HL-60 (cell line): ENCODE measurements around the gene INTS11.
A peak's percentile ranks its signal among the peaks of the same experiment; 100 is the strongest.

Experiments used
- DNase-seq, 2 experiments: peaks; one replicate each; pipeline ENCODE4 v3.0.0-alpha.2; 2010 to 2020; ENCODE audit warnings: low read depth in 1 of 2, low spot score in 1 of 2
- H3K27ac ChIP-seq: fragments of 250-450 bp; sonication (Bioruptor Pico); replicated peaks from 2 replicates; pipeline ENCODE4 v1.5.1; 2020; ENCODE audit warnings: mild to moderate bottlenecking, moderate library complexity
- H3K27me3 ChIP-seq: fragments of 250-450 bp; sonication (Bioruptor Pico); 2 replicates; pipeline ENCODE4 v1.5.1; 2021; ENCODE audit warnings: mild to moderate bottlenecking, moderate library complexity; ENCODE audit not compliant: insufficient read depth, poor library complexity, severe bottlenecking
- H3K4me3 ChIP-seq: replicated peaks from 2 replicates; pipeline ENCODE4 v1.5.1; 2011; ENCODE audit warnings: mild to moderate bottlenecking, control low read depth, low read length; ENCODE audit not compliant: insufficient read depth
- CTCF ChIP-seq: IDR thresholded peaks from one replicate; pipeline ENCODE4 v1.5.1; 2011; ENCODE audit warnings: low read length, control low read depth, inconsistent platforms; ENCODE audit not compliant: insufficient read depth
- GABPA ChIP-seq: IDR thresholded peaks from 2 replicates; pipeline ENCODE4 v1.6.1; 2012; ENCODE audit warnings: low read depth
- POLR2AphosphoS5 ChIP-seq: IDR thresholded peaks from 2 replicates; pipeline ENCODE4 v1.6.1; 2012; ENCODE audit warnings: low read depth
- REST ChIP-seq: IDR thresholded peaks from 2 replicates; pipeline ENCODE4 v1.6.1; 2012; ENCODE audit warnings: low read depth; ENCODE audit not compliant: insufficient replicate concordance
- SPI1 ChIP-seq: IDR thresholded peaks from 2 replicates; pipeline ENCODE4 v1.6.1; 2012; ENCODE audit warnings: low read depth, mild to moderate bottlenecking, borderline replicate concordance

The INTS11 gene

GRCh38 chr1:1300352-1300739, 24.1 kb downstream of the INTS11 start:
- no peak for DNase-seq
- TF ChIP-seq SPI1 (no peak), GABPA (no peak), REST (peak; percentile 60), POLR2AphosphoS5 (no peak)
- Histone ChIP-seq H3K4me3 (no peak overlapping the region), H3K27me3 (no peaks in the 10 kb centered on the region), H3K27ac (no peak overlapping the region)

GRCh38 chr1:1299686-1300351, 24.6 kb downstream of the INTS11 start:
- DNase-seq = no peak
- Histone ChIP-seq H3K27ac (no peak overlapping the region), H3K4me3 (no peak overlapping the region), H3K27me3 (no peaks in the 10 kb centered on the region)
- TF ChIP-seq REST (no peak), GABPA (no peak), CTCF (no peak), SPI1 (no peak), POLR2AphosphoS5 (no peak; the same call in 1 of the 2 replicates)

- TF ChIP-seq SPI1 (no peak), REST (peak; percentile 92)
- no peak for DNase-seq
- Histone ChIP-seq H3K27me3 (no peaks in the 10 kb centered on the region), H3K4me3 (no peak overlapping the region), H3K27ac (no peak overlapping the region)
Observed at GRCh38 chr1:1298861-1299685, 25.4 kb downstream of the INTS11 start.

- H3K27me3 ChIP-seq = no peaks in the 10 kb centered on the region
- H3K4me3 ChIP-seq = no peak overlapping the region
- TF ChIP-seq REST (no peak), CTCF (no peak), SPI1 (no peak), POLR2AphosphoS5 (no peak), GABPA (no peak)
- H3K27ac ChIP-seq = no peak overlapping the region
- no peak for DNase-seq
Observed at GRCh38 chr1:1297802-1298424, 26.5 kb downstream of the INTS11 start.
